H1 (cell line): ENCODE results near the gene SIX6.

Experiments
- EZH2 ChIP-seq: fragments of 200-600 bp; sonication (generic); IDR thresholded peaks from 2 replicates; pipeline ENCODE4 v1.7.1; 2012; ENCODE audit warnings: low read depth, mild to moderate bottlenecking, moderate library complexity, low read length, inconsistent platforms; ENCODE audit not compliant: severe bottlenecking
- TCF12 ChIP-seq: IDR thresholded peaks from 2 replicates; pipeline ENCODE4 v1.6.1; 2011; ENCODE audit warnings: low read depth, mild to moderate bottlenecking, low read length

- TF ChIP-seq EZH2 (peak; percentile 97), TCF12 (no peak)
Measured at GRCh38 chr14:60506985-60507829, 1.7 kb upstream of the SIX6 start.
